IMR-90 (cell line): Measurements from ENCODE around the gene BCAS3. TPM values are rescaled to one million over a fixed set of nuclear protein-coding genes. Genes with fewer than 3 reads are reported as not detected.

ENCODE experiments used
- ATAC-seq: fragments of 200-7000 bp; cut with Tn5 transposase; 2 replicates; pipeline ENCODE4 v1.9.1; 2020; ENCODE audit warnings: low read depth, mild to moderate bottlenecking, moderate library complexity
- BruUV-seq: library from RNA; stranded (reverse); fragments of 400-500 nt; replicated peaks from 2 replicates; lab custom pipeline; 2021; lab: Mats Ljungman, UMichigan
- CTCF ChIA-PET: fragments of 300-600 bp; formaldehyde crosslinking; extraction: SDS; loops from one replicate; lab custom pipeline; 2021; ENCODE audit warnings: antibody characterized with exemption; lab: Yijun Ruan, JAX
- POLR2A ChIA-PET: fragments of 300-600 bp; sonication (Branson Sonifier 250); formaldehyde crosslinking; loops from one replicate; lab custom pipeline; 2022; ENCODE audit warnings: antibody characterized with exemption; ENCODE audit not compliant: unreplicated experiment; lab: Charles Lee
- DNase-seq: peaks from one replicate; pipeline ENCODE4 v3.0.0; 2013
- H2AFZ ChIP-seq: replicated peaks from 2 replicates; pipeline ENCODE3; 2013; ENCODE audit warnings: low read length, mild to moderate bottlenecking; ENCODE audit not compliant: poor library complexity
- H2AK5ac ChIP-seq: 2 replicates; pipeline ENCODE4 v1.6.1; 2013; ENCODE audit warnings: low read depth, low read length, inconsistent platforms
- H2AK9ac ChIP-seq: replicated peaks from 2 replicates; pipeline ENCODE3; 2013; ENCODE audit warnings: mild to moderate bottlenecking, low read depth, low read length, moderate library complexity; ENCODE audit not compliant: poor library complexity
- H2BK120ac ChIP-seq: 2 replicates; pipeline ENCODE4 v1.6.1; 2013; ENCODE audit warnings: low read depth, low read length, inconsistent platforms
- H2BK15ac ChIP-seq: 3 replicates; pipeline ENCODE4 v1.6.1; 2013; ENCODE audit warnings: low read depth, low read length, inconsistent platforms
- H2BK20ac ChIP-seq: 2 replicates; pipeline ENCODE4 v1.6.1; 2013; ENCODE audit warnings: low read depth, mild to moderate bottlenecking, inconsistent platforms, low read length, moderate library complexity
- H2BK5ac ChIP-seq: 2 replicates; pipeline ENCODE4 v1.6.1; 2013; ENCODE audit warnings: mild to moderate bottlenecking, low read depth, low read length, inconsistent platforms; ENCODE audit not compliant: poor library complexity, severe bottlenecking
- H3K14ac ChIP-seq: replicated peaks from 2 replicates; pipeline ENCODE4 v1.6.1; 2013; ENCODE audit warnings: low read depth, low read length, inconsistent platforms
- H3K18ac ChIP-seq: 2 replicates; pipeline ENCODE4 v1.6.1; 2013; ENCODE audit warnings: low read depth, low read length, control low read depth
- H3K23ac ChIP-seq: 2 replicates; pipeline ENCODE4 v1.6.1; 2013; ENCODE audit warnings: low read depth, low read length, inconsistent platforms
- H3K27ac ChIP-seq: 2 replicates; pipeline ENCODE4 v1.5.1; 2013; ENCODE audit warnings: mild to moderate bottlenecking, control low read depth, low read length; ENCODE audit not compliant: insufficient read depth
- H3K27me3 ChIP-seq: 2 replicates; pipeline ENCODE4 v1.6.1; 2013; ENCODE audit warnings: low read length; ENCODE audit not compliant: control insufficient read depth, insufficient read depth
- H3K36me3 ChIP-seq: 2 replicates; pipeline ENCODE4 v1.6.1; 2013; ENCODE audit warnings: low read length, mixed read lengths; ENCODE audit not compliant: control insufficient read depth, insufficient read depth
- H3K4ac ChIP-seq: 2 replicates; pipeline ENCODE4 v1.6.1; 2013; ENCODE audit warnings: low read depth, low read length, inconsistent platforms
- H3K4me1 ChIP-seq: 2 replicates; pipeline ENCODE4 v1.6.1; 2013; ENCODE audit warnings: low read length, mixed read lengths; ENCODE audit not compliant: control insufficient read depth, insufficient read depth
- H3K4me2 ChIP-seq: 2 replicates; pipeline ENCODE4 v1.6.1; 2013; ENCODE audit warnings: low read depth, mild to moderate bottlenecking, control low read depth, low read length, moderate library complexity
- H3K4me3 ChIP-seq: 2 replicates; pipeline ENCODE4 v1.5.1; 2013; ENCODE audit warnings: low read depth, mild to moderate bottlenecking, control low read depth, low read length, moderate library complexity; ENCODE audit not compliant: insufficient read depth
- H3K56ac ChIP-seq: 2 replicates; pipeline ENCODE4 v1.6.1; 2013; ENCODE audit warnings: low read length, inconsistent platforms; ENCODE audit not compliant: insufficient read depth; ENCODE audit errors: extremely low read depth
- H3K79me1 ChIP-seq, 2 experiments: 2 replicates each; pipeline ENCODE4 v1.6.1; 2013; ENCODE audit warnings: low read length in 2 of 2, inconsistent platforms in 1 of 2, low read depth in 1 of 2
- H3K9ac ChIP-seq: 2 replicates; pipeline ENCODE4 v1.6.1; 2013; ENCODE audit warnings: low read depth, low read length, control low read depth
- H3K9me1 ChIP-seq: 2 replicates; pipeline ENCODE4 v1.6.1; 2013; ENCODE audit warnings: low read length, inconsistent platforms; ENCODE audit not compliant: insufficient read depth
- H3K9me3 ChIP-seq: 2 replicates; pipeline ENCODE4 v1.6.1; 2013; ENCODE audit warnings: low read length; ENCODE audit not compliant: control insufficient read depth, insufficient read depth
- H4K20me1 ChIP-seq: 2 replicates; pipeline ENCODE4 v1.6.1; 2013; ENCODE audit warnings: low read length, inconsistent platforms; ENCODE audit not compliant: insufficient read depth
- H4K5ac ChIP-seq: 2 replicates; pipeline ENCODE4 v1.6.1; 2013; ENCODE audit warnings: mild to moderate bottlenecking, low read depth, low read length, control low read depth
- H4K8ac ChIP-seq, 2 experiments: 2 replicates each; pipeline ENCODE4 v1.6.1; 2013; ENCODE audit warnings: low read depth in 2 of 2, low read length in 2 of 2, control low read depth in 1 of 2, inconsistent platforms in 1 of 2
- H4K91ac ChIP-seq: 2 replicates; pipeline ENCODE4 v1.6.1; 2013; ENCODE audit warnings: low read depth, low read length, inconsistent platforms; ENCODE audit not compliant: insufficient read depth
- BHLHE40 ChIP-seq: fragments of 150-350 bp; IDR thresholded peaks from 2 replicates; pipeline ENCODE4 v1.6.1; 2016; ENCODE audit warnings: mild to moderate bottlenecking, low read depth, low read length
- CEBPB ChIP-seq: IDR thresholded peaks from 2 replicates; pipeline ENCODE4 v1.6.1; 2012; ENCODE audit warnings: low read depth, low read length, improper control_type of control experiment
- CHD1 ChIP-seq: IDR thresholded peaks from 2 replicates; pipeline ENCODE4 v1.6.1; 2012; ENCODE audit warnings: low read depth, low read length, improper control_type of control experiment
- CTCF ChIP-seq: conservative IDR thresholded peaks from 2 replicates; pipeline ENCODE4 v1.5.1; 2012; ENCODE audit warnings: mild to moderate bottlenecking, low read depth, low read length, improper control_type of control experiment
- ELK1 ChIP-seq: fragments of 150-350 bp; IDR thresholded peaks from 2 replicates; pipeline ENCODE4 v1.6.1; 2016; ENCODE audit warnings: low read depth, mild to moderate bottlenecking, low read length, moderate library complexity, borderline replicate concordance
- FOS ChIP-seq: fragments of 150-350 bp; IDR thresholded peaks from 2 replicates; pipeline ENCODE4 v1.6.1; 2016; ENCODE audit warnings: low read depth, low read length
- MAFK ChIP-seq: IDR thresholded peaks from 2 replicates; pipeline ENCODE4 v1.6.1; 2012; ENCODE audit warnings: low read depth, low read length, improper control_type of control experiment
- MAZ ChIP-seq: IDR thresholded peaks from 2 replicates; pipeline ENCODE4 v1.6.1; 2012; ENCODE audit warnings: low read depth, mild to moderate bottlenecking, low read length, improper control_type of control experiment, moderate library complexity, borderline replicate concordance
- MXI1 ChIP-seq: IDR thresholded peaks from 2 replicates; pipeline ENCODE4 v1.6.1; 2012; ENCODE audit warnings: low read depth, mild to moderate bottlenecking, low read length, moderate library complexity, borderline replicate concordance
- NFE2L2 ChIP-seq: fragments of 150-350 bp; IDR thresholded peaks from 2 replicates; pipeline ENCODE4 v1.6.1; 2016; ENCODE audit warnings: low read depth, mild to moderate bottlenecking, low read length
- POLR2A ChIP-seq: IDR thresholded peaks from 2 replicates; pipeline ENCODE4 v1.6.1; 2012; ENCODE audit warnings: mild to moderate bottlenecking, low read depth, low read length
- RAD21 ChIP-seq: IDR thresholded peaks from 2 replicates; pipeline ENCODE4 v1.6.1; 2012; ENCODE audit warnings: low read length, improper control_type of control experiment
- RCOR1 ChIP-seq: IDR thresholded peaks from 2 replicates; pipeline ENCODE4 v1.6.1; 2012; ENCODE audit warnings: mild to moderate bottlenecking, low read length, improper control_type of control experiment; ENCODE audit not compliant: insufficient replicate concordance
- RFX5 ChIP-seq: IDR thresholded peaks from 2 replicates; pipeline ENCODE4 v1.8.0; 2012; ENCODE audit warnings: low read depth, mild to moderate bottlenecking, low read length, moderate library complexity
- SMC3 ChIP-seq: fragments of 150-350 bp; IDR thresholded peaks from 2 replicates; pipeline ENCODE4 v1.6.1; 2016; ENCODE audit warnings: low read depth, mild to moderate bottlenecking, antibody characterized with exemption, low read length, moderate library complexity
- USF2 ChIP-seq: fragments of 150-350 bp; IDR thresholded peaks from 2 replicates; pipeline ENCODE4 v1.6.1; 2017; ENCODE audit warnings: mild to moderate bottlenecking, antibody characterized with exemption, low read length, low read depth
- WGBS, 2 experiments: methylation state at CpG; one replicate each; pipeline versions ENCODE4 v1.1.5 to v1.1.7; 2013; ENCODE audit warnings: missing lambda C conversion rate in 2 of 2; ENCODE audit not compliant: insufficient read length in 1 of 2; ENCODE audit errors: extremely low coverage in 2 of 2; 5-methylcytosine and 5-hydroxymethylcytosine counted together
- dilution Hi-C: fragments of 300-500 bp; cut with HindIII; formaldehyde crosslinking; loops from one replicate; pipeline ENCODE4 v1.14.3; 2018; ENCODE audit warnings: low sequenced_read_pairs; ENCODE audit not compliant: unreplicated experiment
- in situ Hi-C: fragments of 300-500 bp; cut with MboI; formaldehyde crosslinking; loops from 3 replicates; pipeline ENCODE4 v1.14.3; 2019; ENCODE audit warnings: low sequenced_read_pairs, inconsistent platforms, mixed read lengths
- intact Hi-C: fragments of 100-400 bp; cut with micrococcal nuclease; formaldehyde crosslinking; loops from 2 replicates; pipeline ENCODE4 v1.10.0; 2022
- polyA plus RNA-seq, 3 experiments: library from polyadenylated mRNA; depleted of rRNA; stranded (reverse); fragments of >200 nt; gene quantifications; 2 replicates each; pipeline ENCODE4 v1.2.3, GENCODE V29; 2012; ENCODE audit warnings: low replicate concordance in 1 of 3
- total RNA-seq: library from RNA; depleted of rRNA; stranded (reverse); fragments of >200 nt; gene quantifications from 2 replicates; pipeline ENCODE4 v1.2.3, GENCODE V29; 2012

BCAS3 gene
- total and polyA plus RNA-seq, 2 of the 4 experiments (the other 2 are of a cell fraction) = 6.3 to 27.1 TPM

GRCh38 chr17:61187038-61187437 lies 509.4 kb downstream of the BCAS3 start:
- Histone ChIP-seq H3K56ac (no peak overlapping the region), H3K4me2 (no peak overlapping the region), H3K79me1 (no peaks in the 10 kb centered on the region), H3K14ac (no peak overlapping the region), H2AFZ (no peak overlapping the region), H3K4me3 (no peak overlapping the region), H2AK5ac (peak overlapping the region; percentile 37; the same call in 1 of the 2 replicates), H3K9ac (no peak overlapping the region), H3K18ac (no peak overlapping the region), H2BK5ac (no peak overlapping the region), H3K9me1 (no peaks in the 10 kb centered on the region), H4K8ac (no peak overlapping the region), H2BK20ac (no peak overlapping the region), H3K9me3 (no peaks in the 10 kb centered on the region), H2BK120ac (no peak overlapping the region), H4K5ac (no peak overlapping the region), H3K27me3 (no peaks in the 10 kb centered on the region), H4K20me1 (no peaks in the 10 kb centered on the region), H3K4ac (no peak overlapping the region), H3K23ac (no peak overlapping the region), H3K27ac (no peak overlapping the region), H3K4me1 (no peaks in the 10 kb centered on the region), H2AK9ac (no peak overlapping the region), H2BK15ac (no peak overlapping the region), H4K91ac (no peak overlapping the region), H3K36me3 (no peaks in the 10 kb centered on the region)
- in situ Hi-C loops (no loop called here), dilution Hi-C loops (no loop called here), intact Hi-C loops (no loop called here)
- BruUV-seq = no TSS peak
- POLR2A ChIA-PET = no interaction called here
- WGBS, 2 experiments = no CpG with 5 or more reads among the region's 2 CpGs
- TF ChIP-seq SMC3 = no peak
- TF ChIP-seq BHLHE40 = no peak
- no peak for TF ChIP-seq RAD21
- no peak for TF ChIP-seq CHD1
- no peak for TF ChIP-seq CTCF
- TF ChIP-seq POLR2A = no peak
- TF ChIP-seq RFX5 = no peak
- no peak for TF ChIP-seq RCOR1
- no peak for TF ChIP-seq FOS
- no peak for TF ChIP-seq NFE2L2
- no peak for TF ChIP-seq USF2
- no peak for TF ChIP-seq MAZ
- TF ChIP-seq MXI1 = no peak
- TF ChIP-seq ELK1 = no peak
- TF ChIP-seq MAFK = no peak
- no peak for TF ChIP-seq CEBPB
- ATAC-seq (no peak), DNase-seq (no peak)
- CTCF ChIA-PET = no interaction called here
